A549 (cell line): ENCODE data around the gene CNOT6. TPM values are rescaled to one million over a fixed set of nuclear protein-coding genes. Genes with fewer than 3 reads are reported as not detected.
A peak's percentile ranks its signal among the peaks of the same experiment; 100 is the strongest.
"Not testable (repeated sequence)": the region's sequence is repeated elsewhere in the genome, so short reads cannot be mapped to it uniquely, and the experiment has no call there.

ENCODE experiments used
- ATAC-seq, 2 experiments: fragments of 200-7000 bp in 1 of 2; fragments of >200 bp in 1 of 2; cut with Nextera tagmentation in 1 of 2; cut with Tn5 transposase in 1 of 2; 3 replicates each; pipeline versions ENCODE4 v1.8.0 to v1.9.1; 2018 to 2020; ENCODE audit warnings: mild to moderate bottlenecking in 1 of 2, moderate library complexity in 1 of 2
- CTCF ChIA-PET: fragments of 300-600 bp; sonication (Branson Sonifier 250); formaldehyde crosslinking; extraction: SDS; loops from one replicate; lab custom pipeline; 2021; ENCODE audit warnings: antibody characterized with exemption, inconsistent platforms; lab: Yijun Ruan, JAX
- POLR2A ChIA-PET: fragments of 350-600 bp; formaldehyde crosslinking; extraction: SDS; loops from one replicate; lab custom pipeline; 2021; ENCODE audit warnings: antibody characterized with exemption, inconsistent platforms; lab: Yijun Ruan, JAX
- DNase-seq, 2 experiments: peaks; one replicate each; pipeline versions ENCODE4 v3.0.0 to v3.0.0-alpha.2; 2011 to 2016; ENCODE audit warnings: low read depth in 1 of 2, low spot score in 1 of 2
- FAIRE-seq: peaks from 2 replicates; lab custom pipeline; 2011; peaks lifted over from hg19 to GRCh38; lab: Jason Lieb, UNC
- H3K27ac ChIP-seq, 2 experiments: fragments of >200 bp; sonication (Bioruptor Twin); formaldehyde crosslinking; 3 replicates each; pipeline ENCODE4 v1.5.1; 2016 to 2017
- H3K4me1 ChIP-seq: fragments of >200 bp; sonication (Bioruptor Twin); formaldehyde crosslinking; 3 replicates; pipeline ENCODE4 v1.6.1; 2016
- H3K4me2 ChIP-seq: fragments of >200 bp; sonication (Bioruptor Twin); formaldehyde crosslinking; 3 replicates; pipeline ENCODE4 v1.6.1; 2016
- H3K4me3 ChIP-seq: fragments of >200 bp; sonication (Bioruptor Twin); formaldehyde crosslinking; 3 replicates; pipeline ENCODE4 v1.5.1; 2016
- H3K9me3 ChIP-seq: fragments of >200 bp; sonication (Bioruptor Twin); formaldehyde crosslinking; 3 replicates; pipeline ENCODE4 v1.6.1; 2016
- CBX8 ChIP-seq: fragments of 200-600 bp; sonication (generic); IDR thresholded peaks from 2 replicates; pipeline ENCODE4 v1.6.1; 2016
- CEBPB ChIP-seq, 2 experiments: fragments of >200 bp in 1 of 2; sonication (Bioruptor Twin) in 1 of 2; formaldehyde crosslinking in 1 of 2; IDR thresholded peaks; 2 replicates each; pipeline ENCODE4 v1.6.1; 2012 to 2016
- CHD4 ChIP-seq: fragments of 200-600 bp; sonication (generic); IDR thresholded peaks from 2 replicates; pipeline ENCODE4 v1.6.1; 2016; ENCODE audit warnings: antibody characterized with exemption, mild to moderate bottlenecking, borderline replicate concordance
- EHMT2 ChIP-seq: fragments of 200-600 bp; sonication (generic); IDR thresholded peaks from 2 replicates; pipeline ENCODE4 v1.6.1; 2016; ENCODE audit warnings: antibody characterized with exemption, low read depth, mild to moderate bottlenecking, moderate library complexity
- EP300 ChIP-seq, 2 experiments: fragments of >200 bp; sonication (Bioruptor Twin); formaldehyde crosslinking; IDR thresholded peaks; 2 replicates in 1 of 2; 3 replicates in 1 of 2; pipeline ENCODE4 v1.6.1; 2016 to 2017
- ESRRA ChIP-seq: fragments of 150-350 bp; IDR thresholded peaks from 2 replicates; pipeline ENCODE4 v1.6.1; 2014; ENCODE audit warnings: mild to moderate bottlenecking, low read length, borderline replicate concordance
- HOXA7 ChIP-seq: fragments of 250-450 bp; sonication (Bioruptor Pico); IDR thresholded peaks from 2 replicates; pipeline ENCODE4 v1.5.0; 2020; ENCODE audit warnings: mild to moderate bottlenecking, moderate library complexity
- HOXB5 ChIP-seq: fragments of 250-450 bp; sonication (Bioruptor Pico); IDR thresholded peaks from 2 replicates; pipeline ENCODE4 v1.5.0; 2020; ENCODE audit warnings: mild to moderate bottlenecking, moderate library complexity
- JUNB ChIP-seq: fragments of >200 bp; sonication (Bioruptor Twin); formaldehyde crosslinking; IDR thresholded peaks from 2 replicates; pipeline ENCODE4 v1.6.1; 2016
- KDM1A ChIP-seq: fragments of 200-600 bp; sonication (generic); IDR thresholded peaks from 2 replicates; pipeline ENCODE4 v1.6.1; 2016; ENCODE audit warnings: low read depth, mild to moderate bottlenecking
- KDM5A ChIP-seq: fragments of 200-600 bp; sonication (generic); IDR thresholded peaks from 2 replicates; pipeline ENCODE4 v1.6.1; 2016; ENCODE audit warnings: antibody characterized with exemption, mild to moderate bottlenecking
- MAFK ChIP-seq: fragments of 450-650 bp; IDR thresholded peaks from 2 replicates; pipeline ENCODE4 v1.6.1; 2014; ENCODE audit not compliant: partially characterized antibody
- MYC ChIP-seq: IDR thresholded peaks from 2 replicates; pipeline ENCODE4 v1.6.1; 2012; ENCODE audit warnings: mild to moderate bottlenecking, inconsistent platforms, low read length, improper control_type of control experiment, borderline replicate concordance
- NFE2L2 ChIP-seq: fragments of 150-350 bp; conservative IDR thresholded peaks from 2 replicates; pipeline ENCODE4 v1.6.1; 2014; ENCODE audit warnings: low read length
- NPAS2 ChIP-seq: fragments of 250-450 bp; sonication (Bioruptor Pico); IDR thresholded peaks from 2 replicates; pipeline ENCODE4 v1.8.0; 2022; ENCODE audit warnings: mild to moderate bottlenecking, moderate library complexity, borderline replicate concordance
- NR3C1 ChIP-seq: fragments of >200 bp; sonication (Bioruptor Twin); formaldehyde crosslinking; IDR thresholded peaks from 3 replicates; pipeline ENCODE4 v1.6.1; 2017
- PHF8 ChIP-seq: fragments of 200-600 bp; sonication (generic); IDR thresholded peaks from 2 replicates; pipeline ENCODE4 v1.6.1; 2016; ENCODE audit warnings: low read depth, mild to moderate bottlenecking, antibody characterized with exemption, moderate library complexity, borderline replicate concordance
- POLR2A ChIP-seq: IDR thresholded peaks from 2 replicates; pipeline ENCODE4 v1.6.1; 2012; ENCODE audit warnings: mild to moderate bottlenecking, low read length
- RAD21 ChIP-seq, 2 experiments: fragments of >200 bp in 1 of 2; sonication (Bioruptor Twin) in 1 of 2; formaldehyde crosslinking in 1 of 2; IDR thresholded peaks in 1 of 2; conservative IDR thresholded peaks in 1 of 2; 2 replicates in 1 of 2; 3 replicates in 1 of 2; pipeline ENCODE4 v1.6.1; 2012 to 2018; ENCODE audit warnings: inconsistent platforms in 1 of 2
- RFX5 ChIP-seq: fragments of 450-650 bp; IDR thresholded peaks from 2 replicates; pipeline ENCODE4 v1.7.1; 2014; ENCODE audit warnings: antibody characterized with exemption, mild to moderate bottlenecking, moderate library complexity
- SMC3 ChIP-seq: fragments of >200 bp; sonication (Bioruptor Twin); formaldehyde crosslinking; IDR thresholded peaks from 3 replicates; pipeline ENCODE4 v1.6.1; 2018; ENCODE audit warnings: inconsistent platforms
- TFCP2L1 ChIP-seq: fragments of 250-450 bp; sonication (Bioruptor Pico); IDR thresholded peaks from 2 replicates; pipeline ENCODE4 v1.5.0; 2021; ENCODE audit warnings: mild to moderate bottlenecking
- WGBS: methylation state at CpG from one replicate; pipeline ENCODE4 v1.1.6; 2017; ENCODE audit errors: missing lambda C conversion rate; 5-methylcytosine and 5-hydroxymethylcytosine counted together
- polyA plus RNA-seq, 4 experiments: library from polyadenylated mRNA; depleted of rRNA in 3 of 4; stranded (reverse); fragments of >200 nt; fragmentation: RNase III in 1 of 4; extraction: RNeasy Plus Mini Kit Qiagen cat#74134 plus additional on column Dnase treatment in 1 of 4; gene quantifications; 2 replicates in 3 of 4; 3 replicates in 1 of 4; pipeline ENCODE4 v1.2.3, GENCODE V29; 2011 to 2017
- TF ChIP-seq, protein P1 (sequence below): IDR thresholded peaks from 2 replicates; pipeline ENCODE4 v1.6.1; 2012; ENCODE audit warnings: low read depth, borderline replicate concordance
- TF ChIP-seq, protein P2 (sequence below): fragments of >200 bp; sonication (Bioruptor Twin); formaldehyde crosslinking; IDR thresholded peaks from 3 replicates; pipeline ENCODE4 v1.5.1; 2016
- TF ChIP-seq, protein P3 (sequence below): fragments of 150-350 bp; IDR thresholded peaks from 2 replicates; pipeline ENCODE4 v1.6.1; 2014; ENCODE audit warnings: low read depth, mild to moderate bottlenecking, low read length
- TF ChIP-seq, protein P4 (sequence below): fragments of >200 bp; sonication (Bioruptor Twin); formaldehyde crosslinking; IDR thresholded peaks from 3 replicates; pipeline ENCODE4 v1.6.1; 2016

CNOT6 gene
- polyA plus RNA-seq, 2 of the 4 experiments (the other 2 are of a cell fraction): 18.2 to 28.5 TPM

DNA sequence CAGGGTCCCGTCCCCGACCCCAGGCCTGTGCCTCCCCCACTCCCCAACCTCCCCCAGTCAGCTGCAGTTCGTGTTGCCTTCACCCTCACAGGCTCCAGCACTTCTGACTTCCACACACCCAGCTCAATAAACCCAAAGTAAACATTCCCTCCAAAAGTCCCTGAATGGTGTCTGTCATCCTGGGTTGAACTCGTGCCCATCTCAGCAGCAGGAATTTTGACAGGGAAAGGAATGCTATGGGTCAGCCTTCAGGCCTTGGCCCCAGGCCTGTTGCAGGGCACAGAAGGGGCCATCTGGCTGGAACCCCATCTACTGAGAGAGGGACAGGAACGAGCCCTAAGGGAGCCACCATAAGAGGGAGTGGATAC, 29.6 kb upstream of the CNOT6 start (continued):
- TF ChIP-seq MAFK: no peak

DNA sequence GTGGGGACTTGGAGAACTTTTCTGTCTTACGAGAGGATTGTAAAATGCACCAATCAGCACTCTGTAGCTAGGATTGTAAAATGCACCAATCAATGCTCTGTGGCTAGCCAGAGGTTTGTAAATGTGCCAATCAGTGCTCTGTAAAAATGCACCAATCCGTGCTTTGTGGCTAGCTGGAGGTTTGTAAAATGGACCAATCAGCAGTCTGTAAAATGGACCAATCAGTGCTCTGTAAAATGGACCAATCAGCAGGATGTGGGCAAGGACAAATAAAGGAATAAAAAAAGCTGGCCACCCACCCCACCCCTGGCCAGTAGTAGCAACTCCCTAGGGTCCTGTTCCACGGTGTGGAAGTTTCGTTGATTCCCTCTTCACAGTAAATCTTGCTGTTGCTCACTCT, 29.1 kb upstream of the CNOT6 start:
- Histone ChIP-seq H3K4me1 (peaks cover 36% of the 10 kb centered on the region), H3K27ac (peak overlapping the region in 1 of 2 experiments; percentile 93; a peak in 3 of 6 replicates)
- H3K9me3 ChIP-seq, ATAC-seq, H3K4me2 ChIP-seq, DNase-seq, H3K4me3 ChIP-seq, FAIRE-seq: not testable (repeated sequence)
- ChIA-PET POLR2A (interaction anchor here (0.6 kb wide), 2 partner anchors 128 to 249 kb away, joined by 4 to 7 read pairs; no protein-coding TSS in a partner anchor), CTCF (interaction anchor here (1.0 to 23.6 kb wide), 5 partner anchors 20 to 339 kb away, joined by 3 to 344 read pairs (median 8); partner anchors contain the start of gene MAPK9)
- WGBS: 93% methylated on average over 4 of the region's 4 CpGs
- peak; percentile 63 for TF ChIP-seq MAFK

DNA sequence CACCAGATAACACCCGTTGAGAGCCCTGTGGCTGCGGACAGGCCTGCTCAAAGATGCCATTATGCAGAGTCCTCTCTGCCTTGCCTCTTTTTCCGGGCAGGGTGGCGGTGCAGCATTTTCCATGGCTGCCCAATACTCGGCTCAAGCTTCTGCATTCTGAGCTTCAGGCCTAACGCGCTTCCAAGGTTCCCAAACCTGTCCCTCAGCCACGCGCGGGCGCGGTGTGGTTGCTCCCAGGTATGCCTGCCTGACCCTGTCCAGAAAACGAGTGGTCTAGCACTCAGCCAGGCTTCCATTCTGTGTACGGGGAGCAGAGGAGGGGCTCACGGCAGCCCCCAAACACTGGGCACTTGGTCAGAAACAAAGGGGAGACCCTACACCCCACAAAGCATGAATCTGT, 27.9 kb upstream of the CNOT6 start:
- DNase-seq (no peak), ATAC-seq (no peak), FAIRE-seq (no peak)
- no peak for TF ChIP-seq RAD21 (conservative IDR thresholded peaks at IDR 0.05 in 1 of 2, IDR thresholded peaks at IDR 0.05 in 1 of 2)
- TF ChIP-seq NFE2L2: no peak
- no peak for TF ChIP-seq KDM1A
- TF ChIP-seq RFX5: no peak
- TF ChIP-seq, protein P1, sequence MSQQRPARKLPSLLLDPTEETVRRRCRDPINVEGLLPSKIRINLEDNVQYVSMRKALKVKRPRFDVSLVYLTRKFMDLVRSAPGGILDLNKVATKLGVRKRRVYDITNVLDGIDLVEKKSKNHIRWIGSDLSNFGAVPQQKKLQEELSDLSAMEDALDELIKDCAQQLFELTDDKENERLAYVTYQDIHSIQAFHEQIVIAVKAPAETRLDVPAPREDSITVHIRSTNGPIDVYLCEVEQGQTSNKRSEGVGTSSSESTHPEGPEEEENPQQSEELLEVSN: no peak
- no peak for TF ChIP-seq HOXB5 (CRISPR knock-in tag)
- no peak for TF ChIP-seq POLR2A
- TF ChIP-seq, protein P2, sequence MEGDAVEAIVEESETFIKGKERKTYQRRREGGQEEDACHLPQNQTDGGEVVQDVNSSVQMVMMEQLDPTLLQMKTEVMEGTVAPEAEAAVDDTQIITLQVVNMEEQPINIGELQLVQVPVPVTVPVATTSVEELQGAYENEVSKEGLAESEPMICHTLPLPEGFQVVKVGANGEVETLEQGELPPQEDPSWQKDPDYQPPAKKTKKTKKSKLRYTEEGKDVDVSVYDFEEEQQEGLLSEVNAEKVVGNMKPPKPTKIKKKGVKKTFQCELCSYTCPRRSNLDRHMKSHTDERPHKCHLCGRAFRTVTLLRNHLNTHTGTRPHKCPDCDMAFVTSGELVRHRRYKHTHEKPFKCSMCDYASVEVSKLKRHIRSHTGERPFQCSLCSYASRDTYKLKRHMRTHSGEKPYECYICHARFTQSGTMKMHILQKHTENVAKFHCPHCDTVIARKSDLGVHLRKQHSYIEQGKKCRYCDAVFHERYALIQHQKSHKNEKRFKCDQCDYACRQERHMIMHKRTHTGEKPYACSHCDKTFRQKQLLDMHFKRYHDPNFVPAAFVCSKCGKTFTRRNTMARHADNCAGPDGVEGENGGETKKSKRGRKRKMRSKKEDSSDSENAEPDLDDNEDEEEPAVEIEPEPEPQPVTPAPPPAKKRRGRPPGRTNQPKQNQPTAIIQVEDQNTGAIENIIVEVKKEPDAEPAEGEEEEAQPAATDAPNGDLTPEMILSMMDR: no peak
- TF ChIP-seq EHMT2: no peak
- TF ChIP-seq EP300 (IDR thresholded peaks at IDR 0.05): no peak
- no peak for TF ChIP-seq TFCP2L1 (CRISPR knock-in tag)
- TF ChIP-seq MYC: no peak
- ChIA-PET CTCF (interaction anchor here (1.0 to 23.6 kb wide), 6 partner anchors 18 to 340 kb away, joined by 3 to 344 read pairs (median 6); partner anchors contain the start of gene MAPK9), POLR2A (interaction anchor here (0.6 to 1.0 kb wide), 3 partner anchors 113 to 173 kb away, joined by 3 to 9 read pairs (median 7); partner anchors contain the start of gene GFPT2)
- 93% methylated on average over 15 of the region's 15 CpGs for WGBS
- H3K27ac ChIP-seq: peak overlapping the region; percentile 87 to 93
- H3K9me3 ChIP-seq: no peaks in the 10 kb centered on the region
- no peak overlapping the region for H3K4me3 ChIP-seq
- peaks cover 44% of the 10 kb centered on the region for H3K4me1 ChIP-seq
- peak overlapping the region; percentile 85 for H3K4me2 ChIP-seq

DNA sequence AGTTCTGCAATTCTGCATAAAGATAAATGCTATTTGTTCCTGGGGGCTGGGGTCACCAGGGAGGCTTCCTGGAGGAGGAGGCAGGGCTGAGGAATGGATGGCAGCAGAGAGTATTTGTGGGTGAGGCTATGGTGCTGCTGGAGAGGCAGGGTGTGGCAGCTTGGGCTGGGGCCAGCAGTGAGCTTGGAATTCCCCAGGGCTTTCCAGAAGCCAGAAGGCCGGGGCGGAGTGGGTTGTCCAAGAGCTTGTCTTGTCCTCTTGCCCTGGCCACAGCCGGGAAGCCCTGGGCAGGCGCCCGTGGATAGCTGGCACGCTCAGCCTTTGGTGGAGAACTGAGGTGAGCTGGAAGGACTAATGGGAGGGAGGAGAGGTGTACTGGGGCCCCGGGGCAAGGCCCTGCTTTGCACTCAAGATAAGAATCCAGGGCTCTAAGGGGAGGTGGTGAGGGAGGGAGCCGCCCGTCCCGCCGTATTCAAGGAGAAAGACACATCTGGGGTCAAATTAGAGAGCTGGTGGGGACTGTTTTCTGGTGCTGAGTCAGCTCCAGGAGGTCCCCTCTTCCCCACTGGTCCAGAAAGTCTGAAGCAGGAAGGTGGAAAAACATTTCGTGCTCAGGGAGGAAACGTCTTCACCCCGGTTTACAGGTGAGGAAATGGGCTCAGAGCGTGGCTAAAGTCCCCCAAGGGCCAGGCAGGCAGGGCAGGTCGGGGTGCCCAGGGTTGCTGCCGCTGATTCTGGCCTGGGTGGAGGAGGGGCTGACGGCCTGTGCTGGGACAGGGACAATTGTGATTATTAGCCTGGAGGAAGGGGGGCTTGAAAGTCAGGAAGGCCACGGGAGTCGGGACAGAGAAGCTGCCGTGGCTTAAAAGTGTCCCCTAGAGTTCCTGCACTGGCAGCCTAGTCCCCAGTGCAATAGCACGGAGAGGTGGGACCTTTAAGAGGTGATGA, 26.9 kb upstream of the CNOT6 start:
- ATAC-seq: peak; percentile 78 to 88
- CTCF ChIA-PET: interaction anchor here (0.7 to 23.6 kb wide), 9 partner anchors 10 to 173 kb away, joined by 3 to 344 read pairs (median 4); partner anchors contain the start of gene MAPK9
- Histone ChIP-seq H3K4me3 (peak overlapping the region; percentile 49), H3K9me3 (no peaks in the 10 kb centered on the region), H3K27ac (peak overlapping the region; percentile 87 to 93), H3K4me1 (peaks cover 53% of the 10 kb centered on the region), H3K4me2 (peak overlapping the region; percentile 85)
- no peak for FAIRE-seq
- DNase-seq: peak; percentile 83 to 91
- POLR2A ChIA-PET: interaction anchor here (0.6 to 2.4 kb wide), 6 partner anchors 26 to 174 kb away, joined by 3 to 10 read pairs (median 7); partner anchors contain the start of gene GFPT2
- WGBS: 16% methylated on average over 22 of the region's 22 CpGs
- TF ChIP-seq NR3C1 (no peak), EP300 (IDR thresholded peaks at IDR 0.05) (no peak), POLR2A (peak; percentile 21; the same call in 1 of the 2 replicates), CEBPB (IDR thresholded peaks at IDR 0.05) (no peak), CHD4 (no peak), JUNB (no peak), PHF8 (no peak), CBX8 (no peak), ESRRA (no peak), NPAS2 (no peak), HOXA7 (CRISPR knock-in tag) (no peak), SMC3 (peak; percentile 32; the same call in 2 of the 3 replicates), KDM5A (no peak)
- TF ChIP-seq, protein P3, sequence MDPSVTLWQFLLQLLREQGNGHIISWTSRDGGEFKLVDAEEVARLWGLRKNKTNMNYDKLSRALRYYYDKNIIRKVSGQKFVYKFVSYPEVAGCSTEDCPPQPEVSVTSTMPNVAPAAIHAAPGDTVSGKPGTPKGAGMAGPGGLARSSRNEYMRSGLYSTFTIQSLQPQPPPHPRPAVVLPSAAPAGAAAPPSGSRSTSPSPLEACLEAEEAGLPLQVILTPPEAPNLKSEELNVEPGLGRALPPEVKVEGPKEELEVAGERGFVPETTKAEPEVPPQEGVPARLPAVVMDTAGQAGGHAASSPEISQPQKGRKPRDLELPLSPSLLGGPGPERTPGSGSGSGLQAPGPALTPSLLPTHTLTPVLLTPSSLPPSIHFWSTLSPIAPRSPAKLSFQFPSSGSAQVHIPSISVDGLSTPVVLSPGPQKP: no peak
- TF ChIP-seq, protein P4, sequence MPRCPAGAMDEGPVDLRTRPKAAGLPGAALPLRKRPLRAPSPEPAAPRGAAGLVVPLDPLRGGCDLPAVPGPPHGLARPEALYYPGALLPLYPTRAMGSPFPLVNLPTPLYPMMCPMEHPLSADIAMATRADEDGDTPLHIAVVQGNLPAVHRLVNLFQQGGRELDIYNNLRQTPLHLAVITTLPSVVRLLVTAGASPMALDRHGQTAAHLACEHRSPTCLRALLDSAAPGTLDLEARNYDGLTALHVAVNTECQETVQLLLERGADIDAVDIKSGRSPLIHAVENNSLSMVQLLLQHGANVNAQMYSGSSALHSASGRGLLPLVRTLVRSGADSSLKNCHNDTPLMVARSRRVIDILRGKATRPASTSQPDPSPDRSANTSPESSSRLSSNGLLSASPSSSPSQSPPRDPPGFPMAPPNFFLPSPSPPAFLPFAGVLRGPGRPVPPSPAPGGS: no peak
